ACC112 (cell line): ENCODE measurements around the gene HIVEP3.
A peak's percentile ranks its signal among the peaks of the same experiment; 100 is the strongest.

Source experiments
- H2AFZ ChIP-seq: fragments of 200-600 bp; sonication (generic); one replicate; pipeline ENCODE4 v1.6.0; 2017; ENCODE audit warnings: antibody characterized with exemption, low read length; ENCODE audit not compliant: unreplicated experiment
- H3K27ac ChIP-seq: fragments of 200-600 bp; sonication (generic); 2 replicates; pipeline ENCODE4 v1.5.1; 2014; ENCODE audit warnings: low read depth, mild to moderate bottlenecking, antibody characterized with exemption, low read length, moderate library complexity
- H3K27me3 ChIP-seq: fragments of 200-600 bp; sonication (generic); 2 replicates; pipeline ENCODE4 v1.6.1; 2014; ENCODE audit warnings: mild to moderate bottlenecking, antibody characterized with exemption, low read length, moderate library complexity, mixed read lengths; ENCODE audit not compliant: insufficient read depth
- H3K36me3 ChIP-seq: fragments of 200-600 bp; sonication (generic); 2 replicates; pipeline ENCODE4 v1.6.1; 2016; ENCODE audit warnings: mild to moderate bottlenecking, antibody characterized with exemption, low read length, moderate library complexity, mixed read lengths; ENCODE audit not compliant: insufficient read depth
- H3K4me1 ChIP-seq: fragments of 200-600 bp; sonication (generic); one replicate; pipeline ENCODE4 v1.6.1; 2016; ENCODE audit warnings: low read length, mixed read lengths; ENCODE audit not compliant: insufficient read depth, unreplicated experiment, control insufficient read depth
- H3K4me3 ChIP-seq: fragments of 200-600 bp; sonication (generic); 2 replicates; pipeline ENCODE4 v1.5.1; 2014; ENCODE audit warnings: mild to moderate bottlenecking, low read depth, low read length
- H3K79me2 ChIP-seq: fragments of 200-600 bp; sonication (generic); one replicate; pipeline ENCODE4 v1.6.0; 2016; ENCODE audit warnings: low read length; ENCODE audit not compliant: control insufficient read depth, unreplicated experiment, insufficient read depth

The HIVEP3 gene

GRCh38 chr1:41849211-41849759, 69.4 kb downstream of the HIVEP3 start:
- Histone ChIP-seq H3K79me2 (no peaks in the 10 kb centered on the region), H3K4me3 (no peak overlapping the region), H2AFZ (no peak overlapping the region), H3K27me3 (no peaks in the 10 kb centered on the region), H3K4me1 (peaks cover 29% of the 10 kb centered on the region), H3K36me3 (no peaks in the 10 kb centered on the region), H3K27ac (no peak overlapping the region)

- H3K36me3 ChIP-seq, result no peaks in the 10 kb centered on the region
- H3K4me3 ChIP-seq, result no peak overlapping the region
- H3K27ac ChIP-seq, result no peak overlapping the region
- H3K27me3 ChIP-seq, result no peaks in the 10 kb centered on the region
- no peaks in the 10 kb centered on the region for H3K79me2 ChIP-seq
- no peak overlapping the region for H2AFZ ChIP-seq
- H3K4me1 ChIP-seq, result peaks cover 33% of the 10 kb centered on the region
Measured at GRCh38 chr1:41848216-41848952, 70.3 kb downstream of the HIVEP3 start.

GRCh38 chr1:41847733-41848132, 71.0 kb downstream of the HIVEP3 start:
- Histone ChIP-seq H3K4me1 (peaks cover 33% of the 10 kb centered on the region), H3K4me3 (no peak overlapping the region), H2AFZ (no peak overlapping the region), H3K36me3 (no peaks in the 10 kb centered on the region), H3K79me2 (no peaks in the 10 kb centered on the region), H3K27me3 (no peaks in the 10 kb centered on the region), H3K27ac (no peak overlapping the region)

DNA sequence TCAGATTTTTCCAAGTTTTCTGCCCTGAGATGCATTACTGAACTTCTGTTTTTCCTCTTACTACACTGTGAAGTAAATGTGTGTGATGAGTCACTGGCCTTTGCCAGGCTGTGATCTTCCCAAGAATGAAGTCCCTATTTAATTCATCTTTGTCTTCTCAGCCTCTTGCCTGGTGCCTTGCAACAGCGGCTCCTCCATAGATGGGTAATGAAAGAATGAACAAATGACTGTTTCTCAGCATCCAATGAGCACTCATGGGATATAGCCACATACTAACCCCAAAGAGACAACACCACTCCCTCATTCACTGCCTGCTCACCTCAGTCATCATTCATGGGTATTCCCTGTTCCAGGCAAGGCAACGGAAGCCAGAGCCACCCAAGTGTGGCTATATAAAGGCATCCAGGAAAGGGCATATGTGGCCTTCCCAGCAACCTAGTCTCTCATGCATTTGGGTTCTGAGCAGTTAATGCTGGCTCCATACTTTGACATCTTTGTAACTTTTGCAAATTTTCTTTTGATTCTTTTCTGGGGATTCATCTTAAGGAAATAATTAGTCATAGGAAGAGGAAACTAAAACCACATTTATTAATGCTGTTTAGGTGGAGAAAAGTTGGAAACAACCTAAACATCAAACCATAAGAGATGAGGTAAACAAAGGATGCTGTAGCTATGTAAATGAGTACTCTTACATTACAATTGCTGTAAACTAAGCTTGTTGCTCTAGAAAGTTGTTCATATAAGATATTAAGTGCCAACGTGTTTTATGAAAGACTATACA, 71.9 kb downstream of the HIVEP3 start:
- Histone ChIP-seq H3K27me3 (no peaks in the 10 kb centered on the region), H3K4me3 (no peak overlapping the region), H3K79me2 (no peaks in the 10 kb centered on the region), H3K36me3 (no peaks in the 10 kb centered on the region), H3K27ac (peak overlapping the region; percentile 50; the same call in 1 of the 2 replicates), H2AFZ (no peak overlapping the region), H3K4me1 (peaks cover 27% of the 10 kb centered on the region)

DNA sequence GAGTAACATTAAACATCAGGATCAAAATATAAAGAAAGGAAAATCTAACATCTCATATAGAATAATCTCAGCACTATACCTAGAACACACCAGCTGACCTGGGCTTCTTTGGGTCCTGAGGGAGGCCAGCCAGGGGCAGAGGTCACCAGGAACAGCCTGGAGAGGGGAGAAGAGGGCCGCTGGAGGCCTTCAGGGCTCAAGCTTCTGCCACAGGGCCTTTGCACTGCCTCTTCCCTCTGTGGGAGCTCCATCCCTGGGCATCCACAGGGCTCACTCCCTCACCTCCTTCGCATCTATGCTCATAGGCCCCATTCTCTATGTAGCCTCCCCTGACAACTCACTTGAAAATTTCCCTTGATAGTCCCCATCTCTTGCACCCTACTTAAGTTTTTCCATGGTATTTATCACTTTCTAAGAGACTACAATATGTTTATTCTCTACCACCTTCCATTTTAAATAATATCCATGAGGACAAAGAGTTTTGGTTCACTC, 73.9 kb downstream of the HIVEP3 start:
- Histone ChIP-seq H3K4me3 (no peak overlapping the region), H3K79me2 (no peaks in the 10 kb centered on the region), H3K4me1 (peaks cover 21% of the 10 kb centered on the region), H2AFZ (no peak overlapping the region), H3K27ac (no peak overlapping the region), H3K27me3 (no peaks in the 10 kb centered on the region), H3K36me3 (no peaks in the 10 kb centered on the region)

DNA sequence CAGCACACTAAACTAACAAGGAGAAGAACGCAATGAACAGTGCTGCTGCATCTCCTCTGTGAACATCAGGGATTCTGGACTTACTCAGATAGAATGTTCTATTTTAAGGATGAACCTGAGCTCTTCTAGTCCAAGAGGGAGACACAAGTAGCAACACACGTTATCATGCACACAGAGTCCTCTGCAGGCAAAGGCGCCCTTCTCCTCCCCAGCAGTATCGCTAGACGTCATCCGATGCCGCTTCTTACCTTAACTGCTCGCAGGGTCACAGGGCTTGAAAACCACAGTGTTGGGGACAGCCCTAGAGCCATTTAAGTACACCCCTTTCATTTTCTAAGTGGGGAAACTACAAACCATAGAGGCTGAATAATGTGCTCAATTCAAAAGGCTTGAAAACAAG, 74.5 kb downstream of the HIVEP3 start:
- Histone ChIP-seq H2AFZ (no peak overlapping the region), H3K36me3 (no peaks in the 10 kb centered on the region), H3K79me2 (no peaks in the 10 kb centered on the region), H3K27me3 (no peaks in the 10 kb centered on the region), H3K4me3 (no peak overlapping the region), H3K27ac (no peak overlapping the region), H3K4me1 (peaks cover 21% of the 10 kb centered on the region)

DNA sequence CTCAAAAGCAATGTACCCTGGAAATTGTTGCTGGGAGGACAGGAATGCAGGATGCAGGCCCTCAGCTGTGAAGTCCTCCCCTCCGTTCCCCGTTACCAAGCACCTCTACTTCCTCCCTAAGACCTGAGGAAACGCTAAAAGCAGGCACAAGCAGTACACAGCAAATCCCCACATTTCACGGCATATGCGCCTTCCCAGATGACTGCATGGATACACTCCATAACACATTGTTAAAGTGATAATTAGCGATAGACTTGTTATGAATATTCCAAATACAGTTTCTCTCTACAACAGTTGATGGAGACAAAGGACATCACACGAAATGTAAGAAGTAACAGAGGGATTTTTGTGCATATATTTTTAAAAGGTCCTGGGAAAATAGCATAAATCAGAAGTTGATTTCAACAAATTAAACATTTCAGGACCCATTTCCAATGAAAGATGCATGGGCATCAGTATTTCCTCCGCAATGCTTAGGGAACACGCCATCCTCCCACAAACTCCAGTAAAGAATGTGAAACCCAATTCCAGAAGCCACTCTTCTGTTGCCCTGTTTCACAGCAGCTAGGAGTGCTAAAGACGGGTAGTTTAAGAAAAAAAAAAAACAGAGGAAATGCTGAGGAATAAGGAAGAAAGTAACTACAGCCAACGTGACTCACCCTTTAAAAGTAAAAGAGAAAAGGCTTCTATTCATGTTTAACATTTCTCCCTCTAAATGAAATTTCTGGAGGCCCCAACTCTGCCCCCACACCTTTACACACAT, 75.5 kb downstream of the HIVEP3 start:
- Histone ChIP-seq H3K79me2 (no peaks in the 10 kb centered on the region), H3K27me3 (no peaks in the 10 kb centered on the region), H3K4me1 (peaks cover 21% of the 10 kb centered on the region), H2AFZ (no peak overlapping the region), H3K4me3 (no peak overlapping the region), H3K36me3 (no peaks in the 10 kb centered on the region), H3K27ac (no peak overlapping the region)

DNA sequence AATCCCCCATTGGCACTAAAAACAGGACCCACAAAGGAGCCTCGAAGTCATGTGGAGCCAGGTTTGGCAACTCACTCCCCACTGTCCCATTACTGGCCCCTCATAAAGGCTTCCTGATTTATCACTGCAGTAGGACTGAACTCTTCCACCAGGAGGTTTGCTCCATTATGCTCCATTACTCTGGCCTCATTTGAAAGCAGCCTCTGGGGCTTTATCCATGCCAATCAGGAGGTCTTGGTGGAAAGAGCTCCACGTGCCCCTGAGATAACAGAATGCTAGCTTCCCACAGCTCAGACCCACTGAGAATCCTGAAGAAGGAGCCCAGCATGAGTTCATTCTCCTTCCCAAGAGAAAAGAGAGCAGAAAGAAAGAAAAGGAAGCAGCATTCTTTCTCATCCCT, 76.4 kb downstream of the HIVEP3 start:
- Histone ChIP-seq H3K4me3 (no peak overlapping the region), H3K36me3 (no peaks in the 10 kb centered on the region), H3K27ac (no peak overlapping the region)

DNA sequence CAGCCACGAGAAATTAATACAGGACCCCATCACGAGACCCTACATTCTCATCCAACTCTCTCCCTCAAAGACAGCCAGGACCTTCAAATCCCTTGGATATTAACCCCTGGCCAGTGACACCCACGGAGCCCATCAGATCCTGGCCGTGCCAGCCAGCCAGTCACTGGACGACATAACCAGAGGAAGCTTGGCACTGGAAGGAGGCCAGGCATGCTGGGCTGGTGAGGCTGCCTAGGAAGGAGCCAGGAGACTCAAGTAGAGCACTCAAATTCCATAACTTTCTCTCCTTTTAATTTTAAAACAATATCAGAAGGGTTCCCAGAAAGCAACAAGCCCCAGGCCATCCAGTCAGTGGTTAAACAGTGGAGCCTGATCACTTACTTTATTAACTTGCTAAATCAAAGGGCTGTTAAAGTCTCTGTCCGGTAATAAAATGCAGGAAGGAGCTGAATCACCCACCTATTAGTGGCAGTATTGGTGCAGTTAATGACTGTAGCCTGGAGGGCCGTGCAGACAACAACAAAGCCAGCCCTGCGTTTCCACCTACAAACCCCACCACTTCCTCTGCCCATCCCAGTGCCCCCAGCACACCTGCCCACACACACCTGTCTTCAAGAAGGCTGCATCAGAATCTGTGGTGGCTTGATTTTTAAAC, 78.0 kb downstream of the HIVEP3 start:
- H3K79me2 ChIP-seq, result no peaks in the 10 kb centered on the region
- H3K27me3 ChIP-seq, result no peaks in the 10 kb centered on the region
- H3K4me3 ChIP-seq, result no peak overlapping the region
- H2AFZ ChIP-seq, result no peak overlapping the region
- peaks cover 5% of the 10 kb centered on the region for H3K4me1 ChIP-seq
- no peak overlapping the region for H3K27ac ChIP-seq
- H3K36me3 ChIP-seq, result no peaks in the 10 kb centered on the region

More for the DNA sequence above, 76.4 kb downstream of the HIVEP3 start:
- Histone ChIP-seq H3K4me1 (peaks cover 17% of the 10 kb centered on the region), H2AFZ (no peak overlapping the region), H3K27me3 (no peaks in the 10 kb centered on the region), H3K79me2 (no peaks in the 10 kb centered on the region)

DNA sequence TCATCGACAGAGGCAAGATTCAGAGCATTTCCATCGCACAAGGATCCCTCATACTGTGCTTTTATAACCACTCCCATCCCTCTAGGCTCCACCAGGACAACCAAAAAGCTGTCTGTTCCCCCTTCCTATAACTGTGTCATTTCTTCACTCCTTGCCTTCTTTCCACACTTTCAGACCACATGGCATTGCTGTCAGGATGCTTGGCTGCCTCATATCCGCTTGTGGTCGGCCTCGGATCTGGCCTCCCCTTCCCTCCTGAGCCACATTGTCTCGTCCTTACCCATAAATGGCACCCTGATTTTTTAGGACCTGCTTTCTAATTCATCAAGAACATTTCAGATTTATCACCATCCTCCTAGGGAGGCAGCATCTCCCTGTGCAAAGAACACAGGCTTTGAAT, 80.5 kb downstream of the HIVEP3 start:
- no peaks in the 10 kb centered on the region for H3K79me2 ChIP-seq
- no peak overlapping the region for H2AFZ ChIP-seq
- no peaks in the 10 kb centered on the region for H3K36me3 ChIP-seq
- no peaks in the 10 kb centered on the region for H3K4me1 ChIP-seq
- H3K27me3 ChIP-seq, result no peaks in the 10 kb centered on the region
- no peak overlapping the region for H3K27ac ChIP-seq
- H3K4me3 ChIP-seq, result no peak overlapping the region
